Measurements from ENCODE around the gene ERF. TPM values are rescaled to one million over a fixed set of nuclear protein-coding genes. Genes with fewer than 3 reads are reported as not detected.

The ERF gene
- total and polyA plus RNA-seq, 2 donors (not counting 1 experiment from before 2014, with no cell fraction given): 48.6 to 51.5 TPM

DNA sequence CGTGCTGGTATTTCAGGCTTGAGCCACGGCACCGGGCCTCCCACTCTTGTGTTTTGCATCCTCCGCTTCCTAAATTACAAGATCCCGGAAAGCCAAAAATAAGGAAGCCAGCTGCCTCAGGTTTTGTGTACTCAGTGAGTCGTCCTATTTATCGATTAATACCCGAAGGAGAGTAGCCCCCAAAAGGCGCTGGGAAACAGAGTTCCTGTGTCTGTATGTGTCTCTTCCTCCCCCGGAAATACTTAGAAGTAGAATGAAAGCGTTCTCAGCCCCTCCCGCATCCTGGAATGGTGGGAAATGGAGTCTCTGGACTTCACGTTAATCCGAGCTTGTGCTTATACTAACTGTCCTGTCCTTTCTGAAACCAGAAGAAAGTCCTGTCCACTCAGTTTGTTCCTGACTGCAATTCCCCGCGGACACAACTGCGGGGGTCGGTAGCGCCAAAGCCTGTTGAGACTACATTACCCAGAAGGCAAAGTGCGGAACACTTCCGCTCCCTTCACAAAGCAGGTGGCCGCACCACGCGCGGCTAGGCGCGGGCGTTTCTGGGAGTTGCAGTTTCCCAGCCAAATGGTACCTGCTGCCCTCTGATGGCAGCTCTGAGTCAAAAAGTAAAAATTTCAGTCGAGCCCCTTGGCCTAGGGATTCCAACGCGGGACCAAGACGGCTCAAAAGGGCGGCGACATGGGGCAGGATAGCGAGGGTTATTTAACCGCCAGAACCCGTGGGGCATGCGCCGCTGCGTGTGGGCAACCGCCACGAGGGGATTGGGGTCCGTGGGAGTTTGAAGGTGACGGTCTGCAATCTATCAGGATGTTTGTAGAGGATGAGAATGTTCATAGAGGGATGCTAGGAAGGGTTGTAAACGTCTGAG, 10.3 kb downstream of the ERF start:
- intact Hi-C loops (cut with micrococcal nuclease): loop anchor here (1.0 kb wide), 4 partner anchors 36 to 81 kb away; partner anchors contain the start of genes MEGF8, PAFAH1B3 and PRR19
- H3K4me3 ChIP-seq (ENCODE audit: control extremely low read depth in 1 of 5, extremely low read depth in 1 of 5, insufficient read depth in 1 of 5, low read depth in 2 of 5, low read length in 4 of 5): peak overlapping the region; percentile 67 to 97 (median 87)
- POLR2A ChIA-PET: interaction anchor here (0.7 to 2.6 kb wide), 5 partner anchors 24 to 47 kb away, joined by 3 to 5 read pairs (median 4); partner anchors contain the start of gene CIC
- H3K27ac Mint-ChIP-seq: peak overlapping the region; percentile 99
- H3K9me3 Mint-ChIP-seq (ENCODE audit: insufficient read depth): no peaks in the 10 kb centered on the region
- peak overlapping the region; percentile 85 for H3K4me2 ChIP-seq (replicated peaks; ENCODE audit: low read depth, low read length, poor library complexity, severe bottlenecking)
- no peaks in the 10 kb centered on the region for H3K27me3 ChIP-seq (replicated peaks in 1 of 4; ENCODE audit: control extremely low read depth in 1 of 4, control insufficient read depth in 3 of 4, insufficient read depth in 4 of 4, low read length in 3 of 4)
- peaks cover 0 to 4% (median 0%) of the 10 kb centered on the region in 3 donors for H3K9me3 ChIP-seq (ENCODE audit: control extremely low read depth in 1 of 3, control insufficient read depth in 2 of 3, insufficient read depth in 1 of 3, low read length in 2 of 3)
- H3K9ac ChIP-seq (ENCODE audit: low read length): peak overlapping the region; percentile 77
- H3K4me1 Mint-ChIP-seq: peaks cover 53% of the 10 kb centered on the region
- no peaks in the 10 kb centered on the region for H3K27me3 Mint-ChIP-seq
- peak overlapping the region; percentile 100 for H3K4me3 Mint-ChIP-seq
- peaks cover 0 to 15% of the 10 kb centered on the region in 2 experiments for H3K36me3 ChIP-seq (replicated peaks in 1 of 2; ENCODE audit: control extremely low read depth in 1 of 2, control insufficient read depth in 1 of 2, extremely low read depth in 1 of 2, insufficient read depth in 2 of 2, low read length in 1 of 2)
- H3K79me2 ChIP-seq (ENCODE audit: control insufficient read depth, insufficient read depth, low read length): peaks cover 25% of the 10 kb centered on the region
- CTCF ChIA-PET: interaction anchor here (0.8 to 8.9 kb wide), 14 partner anchors 9 to 179 kb away, joined by 3 to 89 read pairs (median 4); partner anchors contain the start of gene POU2F2
- WGBS (ENCODE audit: insufficient coverage): 4% methylated on average over 38 of the region's 45 CpGs
- ATAC-seq (ENCODE audit: low read depth): peak; percentile 40
- DNase-seq: peak; percentile 96
- H3K4me1 ChIP-seq (ENCODE audit: control insufficient read depth in 2 of 2, insufficient read depth in 2 of 2, low read length in 2 of 2): peaks cover 30 to 40% of the 10 kb centered on the region in 2 donors
- TF ChIP-seq, protein P1, sequence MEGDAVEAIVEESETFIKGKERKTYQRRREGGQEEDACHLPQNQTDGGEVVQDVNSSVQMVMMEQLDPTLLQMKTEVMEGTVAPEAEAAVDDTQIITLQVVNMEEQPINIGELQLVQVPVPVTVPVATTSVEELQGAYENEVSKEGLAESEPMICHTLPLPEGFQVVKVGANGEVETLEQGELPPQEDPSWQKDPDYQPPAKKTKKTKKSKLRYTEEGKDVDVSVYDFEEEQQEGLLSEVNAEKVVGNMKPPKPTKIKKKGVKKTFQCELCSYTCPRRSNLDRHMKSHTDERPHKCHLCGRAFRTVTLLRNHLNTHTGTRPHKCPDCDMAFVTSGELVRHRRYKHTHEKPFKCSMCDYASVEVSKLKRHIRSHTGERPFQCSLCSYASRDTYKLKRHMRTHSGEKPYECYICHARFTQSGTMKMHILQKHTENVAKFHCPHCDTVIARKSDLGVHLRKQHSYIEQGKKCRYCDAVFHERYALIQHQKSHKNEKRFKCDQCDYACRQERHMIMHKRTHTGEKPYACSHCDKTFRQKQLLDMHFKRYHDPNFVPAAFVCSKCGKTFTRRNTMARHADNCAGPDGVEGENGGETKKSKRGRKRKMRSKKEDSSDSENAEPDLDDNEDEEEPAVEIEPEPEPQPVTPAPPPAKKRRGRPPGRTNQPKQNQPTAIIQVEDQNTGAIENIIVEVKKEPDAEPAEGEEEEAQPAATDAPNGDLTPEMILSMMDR (IDR thresholded peaks at IDR 0.05): peak; percentile 70
- TF ChIP-seq EZH2 (IDR thresholded peaks at IDR 0.05; ENCODE audit: borderline replicate concordance, insufficient read depth, low read depth, low read length, poor library complexity, severe bottlenecking): no peak
- peak overlapping the region; percentile 64 to 71 for H3K27ac ChIP-seq (ENCODE audit: low read length in 2 of 2)
- peaks cover 26% of the 10 kb centered on the region for H4K20me1 ChIP-seq (ENCODE audit: control insufficient read depth, insufficient read depth, low read length, poor library complexity, severe bottlenecking)
- H2AFZ ChIP-seq (ENCODE audit: insufficient read depth, low read depth, low read length, poor library complexity, severe bottlenecking): peak overlapping the region; percentile 90

All from B cell (primary cell).